ENCODE measurements around the gene GABBR2. TPM values are rescaled to one million over a fixed set of nuclear protein-coding genes. Genes with fewer than 3 reads are reported as not detected.

Gene GABBR2
- total RNA-seq, 2 experiments from 2014 or later, result not detected

- Histone ChIP-seq H3K36me3 (ENCODE audit: insufficient read depth, low read length) (no peaks in the 10 kb centered on the region), H3K4me3 (ENCODE audit: low read length) (no peak overlapping the region), H3K4me1 (ENCODE audit: insufficient read depth, low read length) (no peaks in the 10 kb centered on the region), H3K27me3 (ENCODE audit: control insufficient read depth in 1 of 2, insufficient read depth in 2 of 2, low read length in 2 of 2) (no peaks in the 10 kb centered on the region), H3K9me3 (ENCODE audit: control insufficient read depth in 1 of 2, insufficient read depth in 1 of 2, low read length in 2 of 2) (no peaks in the 10 kb centered on the region), H3K27ac (ENCODE audit: low read depth in 1 of 2, low read length in 2 of 2) (no peak overlapping the region)
- intact Hi-C loops (cut with DNase I, micrococcal nuclease), result loop anchor here in 1 of 2 experiments (2.0 to 5.0 kb wide), 2 partner anchors 462 to 475 kb away; no protein-coding TSS in a partner anchor
- CTCF ChIA-PET, result no interaction called here
- Mint-ChIP-seq H3K36me3 (ENCODE audit: low read depth) (no peaks in the 10 kb centered on the region), H3K27ac (no peak overlapping the region), H3K27me3 (no peaks in the 10 kb centered on the region), H3K9me3 (no peaks in the 10 kb centered on the region), H3K4me1 (ENCODE audit: low read depth) (no peaks in the 10 kb centered on the region), H3K4me3 (no peak overlapping the region)
- peak; percentile 60 to 83 (median 68) for DNase-seq
- TF ChIP-seq CTCF (IDR thresholded peaks at IDR 0.05), result peak; percentile 87
- POLR2A ChIA-PET, result no interaction called here
- peak; percentile 81 for ATAC-seq (ENCODE audit: poor library complexity)
Measured at GRCh38 chr9:98315551-98316060, 393.1 kb downstream of the GABBR2 start.

- H3K27ac Mint-ChIP-seq, result no peak overlapping the region
- H3K4me3 Mint-ChIP-seq, result no peak overlapping the region
- H3K4me1 Mint-ChIP-seq (ENCODE audit: low read depth), result no peaks in the 10 kb centered on the region
- intact Hi-C loops (cut with DNase I, micrococcal nuclease), result loop anchor here in 1 of 2 experiments (5.0 kb wide), 1 partner anchor 462 kb away; no protein-coding TSS in a partner anchor
- POLR2A ChIA-PET, result no interaction called here
- Histone ChIP-seq H3K4me3 (ENCODE audit: low read length) (no peak overlapping the region), H3K36me3 (ENCODE audit: insufficient read depth, low read length) (no peaks in the 10 kb centered on the region), H3K4me1 (ENCODE audit: insufficient read depth, low read length) (no peaks in the 10 kb centered on the region), H3K27me3 (ENCODE audit: control insufficient read depth in 1 of 2, insufficient read depth in 2 of 2, low read length in 2 of 2) (no peaks in the 10 kb centered on the region), H3K27ac (ENCODE audit: low read depth in 1 of 2, low read length in 2 of 2) (no peak overlapping the region), H3K9me3 (ENCODE audit: control insufficient read depth in 1 of 2, insufficient read depth in 1 of 2, low read length in 2 of 2) (no peaks in the 10 kb centered on the region)
- CTCF ChIA-PET, result no interaction called here
- H3K27me3 Mint-ChIP-seq, result no peaks in the 10 kb centered on the region
- H3K36me3 Mint-ChIP-seq (ENCODE audit: low read depth), result no peaks in the 10 kb centered on the region
- H3K9me3 Mint-ChIP-seq, result no peaks in the 10 kb centered on the region
- ATAC-seq (ENCODE audit: poor library complexity) (no peak), DNase-seq (no peak)
- TF ChIP-seq CTCF (IDR thresholded peaks at IDR 0.05), result no peak
Measured at GRCh38 chr9:98315067-98315453, 393.7 kb downstream of the GABBR2 start.

- Mint-ChIP-seq H3K27me3 (no peaks in the 10 kb centered on the region), H3K4me1 (ENCODE audit: low read depth) (no peaks in the 10 kb centered on the region), H3K27ac (no peak overlapping the region), H3K4me3 (no peak overlapping the region), H3K36me3 (ENCODE audit: low read depth) (no peaks in the 10 kb centered on the region), H3K9me3 (no peaks in the 10 kb centered on the region)
- TF ChIP-seq CTCF (IDR thresholded peaks at IDR 0.05), result no peak
- no peak overlapping the region for H3K4me3 ChIP-seq (ENCODE audit: low read length)
- H3K27me3 ChIP-seq (ENCODE audit: control insufficient read depth in 1 of 2, insufficient read depth in 2 of 2, low read length in 2 of 2), result no peaks in the 10 kb centered on the region
- ATAC-seq (ENCODE audit: poor library complexity), result no peak
- no peaks in the 10 kb centered on the region for H3K36me3 ChIP-seq (ENCODE audit: insufficient read depth, low read length)
- H3K9me3 ChIP-seq (ENCODE audit: control insufficient read depth in 1 of 2, insufficient read depth in 1 of 2, low read length in 2 of 2), result no peaks in the 10 kb centered on the region
- POLR2A ChIA-PET, result no interaction called here
- no peaks in the 10 kb centered on the region for H3K4me1 ChIP-seq (ENCODE audit: insufficient read depth, low read length)
- intact Hi-C loops (cut with DNase I, micrococcal nuclease), result loop anchor here in 1 of 2 experiments (5.0 kb wide), 1 partner anchor 463 kb away; no protein-coding TSS in a partner anchor
- CTCF ChIA-PET, result no interaction called here
- DNase-seq, result no peak
- no peak overlapping the region for H3K27ac ChIP-seq (ENCODE audit: low read depth in 1 of 2, low read length in 2 of 2)
Measured at GRCh38 chr9:98314381-98315066, 394.2 kb downstream of the GABBR2 start.

Data from CD4-positive, alpha-beta T cell (primary cell).